ENCODE measurements around the gene MAL. TPM values are rescaled to one million over a fixed set of nuclear protein-coding genes. Genes with fewer than 3 reads are reported as not detected.

MAL gene
- polyA plus RNA-seq (2012; ENCODE audit: missing spikeins): 9.1 TPM

DNA sequence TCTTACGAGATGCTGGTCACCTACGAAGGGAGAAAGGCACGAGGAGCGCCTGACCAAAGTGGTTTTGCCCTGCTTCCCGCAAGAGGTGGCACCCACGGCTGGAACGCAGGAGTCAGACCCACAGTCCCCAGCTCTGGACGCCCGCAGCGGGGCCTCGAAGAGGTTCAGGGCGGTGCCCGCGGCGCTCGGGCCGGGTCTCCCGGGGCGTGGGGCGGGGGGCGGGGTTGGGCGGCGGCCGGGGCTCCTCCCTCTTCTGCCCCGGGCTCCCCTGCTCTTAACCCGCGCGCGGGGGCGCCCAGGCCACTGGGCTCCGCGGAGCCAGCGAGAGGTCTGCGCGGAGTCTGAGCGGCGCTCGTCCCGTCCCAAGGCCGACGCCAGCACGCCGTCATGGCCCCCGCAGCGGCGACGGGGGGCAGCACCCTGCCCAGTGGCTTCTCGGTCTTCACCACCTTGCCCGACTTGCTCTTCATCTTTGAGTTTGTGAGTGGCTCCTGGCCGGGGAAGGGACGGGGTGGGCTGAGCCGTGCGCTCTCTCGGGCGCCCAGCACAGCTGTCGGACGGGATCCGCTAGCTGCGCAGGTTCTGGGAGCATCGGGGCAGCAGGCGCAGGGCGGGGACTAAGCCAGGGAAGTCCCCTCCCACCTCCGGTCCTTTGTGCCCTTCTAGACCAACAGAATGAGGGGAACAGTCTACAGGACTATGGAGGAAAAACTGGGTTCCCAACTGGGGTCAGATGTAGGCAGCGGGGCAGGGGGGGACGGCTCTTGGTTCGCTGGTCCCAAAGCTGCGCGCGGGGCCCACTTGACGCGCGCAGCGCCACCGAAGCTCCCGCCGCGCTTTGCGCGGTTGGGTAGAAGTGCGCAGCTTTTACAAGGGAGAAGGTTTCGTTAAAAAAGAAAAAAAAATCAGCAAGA lies at the start of gene MAL:
TSS of gene MAL (plus strand) at position 303 of the 914 bp plus-strand sequence. CDS start at position 388, 85 bp downstream.
- DNase-seq (ENCODE audit: insufficient read length): no peak
- TF ChIP-seq TAF1 (IDR thresholded peaks at IDR 0.05; ENCODE audit: borderline replicate concordance, low read depth, low read length) (no peak), POLR2A (IDR thresholded peaks at IDR 0.05; ENCODE audit: low read depth, low read length) (no peak), POLR2AphosphoS5 (IDR thresholded peaks at IDR 0.05; ENCODE audit: low read depth, low read length) (no peak)
- FAIRE-seq: no peak

DNA sequence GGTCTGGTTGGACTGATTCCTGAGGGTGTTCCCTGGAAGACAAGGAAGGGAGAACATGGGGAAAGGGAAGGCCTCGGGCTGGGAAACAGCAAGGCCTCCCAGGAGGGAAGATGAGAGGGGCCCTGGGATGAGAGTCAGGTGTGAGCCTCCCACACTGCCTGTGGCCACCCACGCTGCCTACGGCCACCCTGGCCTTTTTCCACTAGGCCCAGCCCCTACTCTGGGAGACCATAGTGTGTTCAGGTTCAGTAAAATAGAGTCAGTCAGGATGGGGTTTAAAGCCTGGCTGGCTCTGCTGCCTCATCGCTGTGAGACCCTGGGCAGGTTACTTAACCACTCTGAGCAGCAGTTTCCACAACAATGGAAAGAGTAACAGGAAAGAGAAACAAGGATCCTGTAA lies 47.7 kb upstream of the MAL start:
- no peak for FAIRE-seq
- no peak for DNase-seq (ENCODE audit: insufficient read length)
- TF ChIP-seq POLR2AphosphoS5 (IDR thresholded peaks at IDR 0.05; ENCODE audit: low read depth, low read length): no peak
- no peak for TF ChIP-seq TAF1 (IDR thresholded peaks at IDR 0.05; ENCODE audit: borderline replicate concordance, low read depth, low read length)
- no peak for TF ChIP-seq POLR2A (IDR thresholded peaks at IDR 0.05; ENCODE audit: low read depth, low read length)

DNA sequence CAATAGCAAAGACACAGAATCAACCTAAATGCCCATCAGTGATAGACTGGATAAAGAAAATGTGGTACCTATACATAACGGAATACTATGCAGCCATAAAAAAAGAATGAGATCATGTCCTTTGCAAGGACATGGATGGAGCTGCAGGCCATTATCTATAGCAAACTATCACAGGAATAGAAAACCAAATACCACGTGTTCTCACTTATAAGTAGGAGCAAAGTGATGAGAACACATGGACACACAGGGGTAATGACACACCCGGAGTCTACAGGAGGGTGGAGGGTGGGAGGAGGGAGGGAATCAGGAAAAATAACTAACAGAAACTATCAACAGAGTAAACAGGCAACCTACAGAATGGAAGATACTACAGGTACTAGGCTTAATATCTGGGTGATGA lies 46.6 kb upstream of the MAL start:
- DNase-seq (ENCODE audit: insufficient read length) (no peak), FAIRE-seq (no peak)
- TF ChIP-seq TAF1 (IDR thresholded peaks at IDR 0.05; ENCODE audit: borderline replicate concordance, low read depth, low read length) (no peak), POLR2A (IDR thresholded peaks at IDR 0.05; ENCODE audit: low read depth, low read length) (no peak), POLR2AphosphoS5 (IDR thresholded peaks at IDR 0.05; ENCODE audit: low read depth, low read length) (no peak)

DNA sequence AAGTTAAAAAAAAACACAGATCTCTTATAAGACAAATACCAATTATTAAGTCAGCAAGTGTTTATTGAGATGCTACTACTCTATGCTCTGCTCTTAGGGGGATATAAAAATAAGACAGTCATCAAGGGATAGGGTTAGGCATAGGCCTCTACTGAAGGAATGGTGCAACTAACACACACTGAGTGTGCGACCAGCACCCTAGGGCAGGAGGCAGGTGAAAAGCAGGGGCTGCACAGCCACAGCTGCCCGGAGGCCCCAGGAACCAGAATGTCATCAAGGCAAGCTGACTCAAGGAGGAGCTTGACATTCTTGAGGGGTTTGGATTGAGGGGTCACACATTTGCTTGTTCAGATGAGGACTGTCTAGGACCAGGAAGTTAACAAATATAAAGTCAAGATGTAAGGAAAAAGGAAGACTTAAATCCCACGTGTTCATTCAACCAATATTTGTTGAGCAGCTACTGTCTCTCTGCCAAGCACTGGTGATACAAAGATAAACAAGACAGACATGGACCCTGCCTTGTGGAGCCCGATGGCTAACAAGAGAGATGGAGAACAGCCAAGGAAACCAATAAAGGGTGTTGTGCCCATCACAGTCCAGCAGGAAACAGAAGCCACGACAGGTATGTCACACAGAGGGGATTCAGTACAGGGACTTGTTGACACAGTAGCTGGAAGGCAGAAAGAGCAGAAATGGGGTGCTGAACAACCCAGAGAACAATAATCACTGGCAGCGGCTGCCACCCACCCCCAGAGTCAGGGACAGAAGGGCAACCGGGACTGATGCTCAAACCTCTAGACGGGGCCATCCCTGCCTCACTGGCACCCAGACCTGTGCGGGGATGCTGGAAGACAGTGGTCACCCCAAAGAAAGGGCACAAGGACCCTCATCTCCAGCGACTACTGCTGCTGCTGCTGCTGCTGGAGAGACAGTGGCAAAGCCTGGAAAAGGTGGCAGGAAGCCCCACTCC lies 45.8 kb upstream of the MAL start:
- no peak for FAIRE-seq
- TF ChIP-seq POLR2AphosphoS5 (IDR thresholded peaks at IDR 0.05; ENCODE audit: low read depth, low read length) (no peak), TAF1 (IDR thresholded peaks at IDR 0.05; ENCODE audit: borderline replicate concordance, low read depth, low read length) (no peak), POLR2A (IDR thresholded peaks at IDR 0.05; ENCODE audit: low read depth, low read length) (no peak)

DNA sequence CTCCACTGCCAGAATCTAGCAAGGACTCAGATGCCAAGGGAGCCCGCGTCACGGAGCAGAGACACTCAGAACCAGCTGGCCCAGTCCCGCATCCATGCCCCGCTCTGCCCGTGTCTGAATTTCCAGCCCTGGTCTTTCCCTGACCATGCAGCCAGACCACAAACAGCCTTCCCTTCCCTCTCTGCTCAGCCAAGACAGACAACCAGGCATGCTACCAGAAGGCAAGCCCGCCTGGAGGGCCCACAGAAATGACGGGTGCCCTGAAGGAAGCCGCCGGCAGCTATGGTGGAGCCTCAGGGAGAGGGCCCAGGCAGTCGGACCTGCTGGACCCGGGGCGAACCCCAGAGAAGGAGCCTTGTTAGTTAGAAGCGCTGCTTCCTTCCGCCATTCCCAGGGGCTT lies 45.1 kb upstream of the MAL start:
- FAIRE-seq (no peak), DNase-seq (ENCODE audit: insufficient read length) (no peak)
- no peak for TF ChIP-seq POLR2AphosphoS5 (IDR thresholded peaks at IDR 0.05; ENCODE audit: low read depth, low read length)
- TF ChIP-seq POLR2A (IDR thresholded peaks at IDR 0.05; ENCODE audit: low read depth, low read length): no peak
- no peak for TF ChIP-seq TAF1 (IDR thresholded peaks at IDR 0.05; ENCODE audit: borderline replicate concordance, low read depth, low read length)

More for the DNA sequence above, 45.8 kb upstream of the MAL start:
- DNase-seq (ENCODE audit: insufficient read length): no peak

DNA sequence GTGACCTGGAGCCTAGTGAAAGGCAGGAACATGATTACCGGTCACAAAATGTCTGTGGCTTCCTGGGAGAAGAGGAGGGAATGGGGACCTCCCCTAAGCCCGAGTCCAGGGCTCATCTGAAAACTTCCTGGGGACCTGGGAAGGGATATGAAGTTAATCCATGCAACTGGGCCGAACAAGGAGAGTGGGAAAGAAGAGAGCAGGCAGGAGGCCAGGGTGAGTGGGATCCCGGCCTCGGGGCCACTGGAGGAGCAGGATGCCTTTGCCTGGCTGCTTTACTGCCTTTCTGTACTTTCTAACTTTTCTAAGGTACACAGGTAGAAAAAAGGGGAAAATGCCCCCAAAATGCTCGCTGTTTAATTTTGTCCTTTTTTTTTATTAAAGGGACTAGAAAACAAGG lies 43.4 kb upstream of the MAL start:
- TF ChIP-seq POLR2A (IDR thresholded peaks at IDR 0.05; ENCODE audit: low read depth, low read length) (no peak), POLR2AphosphoS5 (IDR thresholded peaks at IDR 0.05; ENCODE audit: low read depth, low read length) (no peak), TAF1 (IDR thresholded peaks at IDR 0.05; ENCODE audit: borderline replicate concordance, low read depth, low read length) (no peak)
- DNase-seq (ENCODE audit: insufficient read length) (no peak), FAIRE-seq (no peak)

DNA sequence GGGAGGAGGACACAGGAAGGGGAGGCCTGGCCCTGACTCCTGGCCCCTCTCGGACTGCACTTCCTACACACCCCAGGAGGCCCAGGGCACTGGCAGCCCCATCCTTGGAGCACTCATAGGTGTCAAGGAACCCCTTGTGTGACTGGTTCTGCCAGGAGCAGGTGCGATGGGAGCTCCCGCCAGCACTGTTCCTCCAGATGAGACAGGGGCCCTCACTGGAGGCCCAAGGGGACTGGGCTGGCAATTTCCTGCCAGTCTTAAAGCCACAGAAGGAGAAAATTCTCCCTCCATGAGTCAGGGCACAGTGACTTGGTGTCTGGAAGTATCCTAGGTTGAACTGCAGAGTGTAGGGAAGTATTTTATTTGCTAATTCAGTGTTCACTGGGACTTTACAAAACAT lies 42.8 kb upstream of the MAL start:
- no peak for TF ChIP-seq TAF1 (IDR thresholded peaks at IDR 0.05; ENCODE audit: borderline replicate concordance, low read depth, low read length)
- TF ChIP-seq POLR2AphosphoS5 (IDR thresholded peaks at IDR 0.05; ENCODE audit: low read depth, low read length): no peak
- no peak for TF ChIP-seq POLR2A (IDR thresholded peaks at IDR 0.05; ENCODE audit: low read depth, low read length)
- DNase-seq (ENCODE audit: insufficient read length) (no peak), FAIRE-seq (no peak)

DNA sequence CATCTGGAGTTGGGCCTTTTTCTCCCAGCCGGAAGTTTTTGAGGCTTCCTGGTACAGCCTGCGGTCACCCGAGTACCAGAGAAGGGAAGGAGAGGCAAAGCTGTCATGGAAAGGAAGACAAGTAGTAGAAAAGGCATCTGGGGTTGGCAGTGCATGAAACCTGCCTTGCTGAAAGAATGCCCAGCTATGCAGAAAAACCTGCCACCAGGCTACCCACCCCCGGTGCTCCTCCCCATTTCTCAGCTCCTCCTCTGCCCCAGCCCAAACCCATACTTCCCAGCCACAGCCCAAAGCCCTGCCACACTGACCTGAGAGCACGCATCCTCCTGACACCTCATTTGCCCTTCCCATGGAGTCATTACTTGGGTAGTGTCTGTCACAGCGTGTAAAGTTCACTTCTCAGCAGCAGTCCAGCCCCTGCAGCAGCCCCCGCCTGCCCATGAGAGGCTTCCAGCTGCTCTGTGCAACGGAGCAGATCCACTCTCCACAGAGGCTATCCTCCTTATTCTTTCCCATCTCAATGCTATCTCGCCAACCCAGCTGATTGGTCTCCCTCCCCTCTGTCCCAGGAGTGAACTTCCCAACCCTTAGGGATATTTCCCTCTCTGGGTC lies 40.4 kb upstream of the MAL start:
- DNase-seq (ENCODE audit: insufficient read length): no peak
- no peak for FAIRE-seq
- no peak for TF ChIP-seq POLR2A (IDR thresholded peaks at IDR 0.05; ENCODE audit: low read depth, low read length)
- no peak for TF ChIP-seq TAF1 (IDR thresholded peaks at IDR 0.05; ENCODE audit: borderline replicate concordance, low read depth, low read length)
- TF ChIP-seq POLR2AphosphoS5 (IDR thresholded peaks at IDR 0.05; ENCODE audit: low read depth, low read length): no peak

DNA sequence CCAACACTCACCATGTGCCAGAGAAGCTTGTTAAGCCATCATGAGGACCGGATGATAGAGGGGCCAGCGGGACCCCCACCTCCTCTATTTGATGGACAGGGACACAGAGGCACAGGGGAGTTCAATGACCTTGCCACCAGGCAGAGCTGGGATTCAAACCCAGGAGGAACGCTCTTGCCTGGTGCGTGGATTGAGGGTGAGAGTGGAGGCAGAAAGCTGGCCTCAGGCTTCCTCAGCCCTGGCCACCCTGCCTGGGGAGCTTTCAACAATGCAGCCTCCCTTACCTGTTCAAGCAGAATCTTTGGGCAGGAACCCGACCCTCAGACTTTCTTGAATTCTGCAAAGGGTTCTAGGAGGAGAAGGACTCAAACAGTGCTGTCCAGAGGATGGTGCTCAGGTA lies 39.9 kb upstream of the MAL start:
- TF ChIP-seq POLR2AphosphoS5 (IDR thresholded peaks at IDR 0.05; ENCODE audit: low read depth, low read length): no peak
- no peak for TF ChIP-seq TAF1 (IDR thresholded peaks at IDR 0.05; ENCODE audit: borderline replicate concordance, low read depth, low read length)
- no peak for TF ChIP-seq POLR2A (IDR thresholded peaks at IDR 0.05; ENCODE audit: low read depth, low read length)
- FAIRE-seq (no peak), DNase-seq (ENCODE audit: insufficient read length) (no peak)

DNA sequence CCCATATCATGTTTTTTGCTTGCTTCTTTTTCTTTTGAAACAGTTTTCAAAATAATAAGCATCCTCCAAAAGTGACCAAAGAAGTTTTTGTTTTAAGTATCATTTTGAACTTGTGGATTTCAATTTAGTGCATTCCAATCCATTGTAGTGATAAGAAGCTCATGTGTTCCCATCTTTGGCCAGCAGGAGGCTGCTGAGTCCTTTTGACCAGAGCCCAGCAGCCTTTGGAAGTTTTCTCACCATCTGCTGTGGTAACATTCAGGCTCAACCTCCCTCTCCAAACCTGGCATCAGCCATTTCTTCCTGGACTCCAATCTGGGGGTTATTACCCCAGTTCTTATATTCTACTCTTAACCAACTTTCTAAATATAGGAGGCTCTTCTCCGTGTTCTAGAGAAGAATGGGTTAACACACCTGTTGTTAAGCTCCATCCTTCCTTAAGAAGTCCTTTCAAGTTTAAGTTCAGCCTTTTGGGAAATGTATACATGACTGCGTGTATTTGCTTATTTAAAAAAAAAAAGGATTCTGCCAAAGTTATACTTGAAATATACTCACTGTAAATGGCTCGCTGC lies 39.0 kb upstream of the MAL start:
- DNase-seq (ENCODE audit: insufficient read length) (peak; percentile 33), FAIRE-seq (peak; percentile 54)
- TF ChIP-seq TAF1 (IDR thresholded peaks at IDR 0.05; ENCODE audit: borderline replicate concordance, low read depth, low read length) (no peak), POLR2AphosphoS5 (IDR thresholded peaks at IDR 0.05; ENCODE audit: low read depth, low read length) (no peak), POLR2A (IDR thresholded peaks at IDR 0.05; ENCODE audit: low read depth, low read length) (no peak)

All from GM12892 (cell line).